Activated T-cell treated with anti-CD3 and anti-CD28 coated beads, Interleukin-2, amount 50 U/mL, for 72 hours (primary cell): ENCODE results near the gene SLC4A4. TPM values are rescaled to one million over a fixed set of nuclear protein-coding genes. Genes with fewer than 3 reads are reported as not detected.
"Not testable (repeated sequence)": the region's sequence is repeated elsewhere in the genome, so short reads cannot be mapped to it uniquely, and the experiment has no call there.

ENCODE experiments used
- ATAC-seq, 2 donors: fragments of 150-1000 bp; cut with Tn5 transposase; replicated peaks in 1 of 2; 2 replicates each; pipeline ENCODE4 v1.10.0; 2021; ENCODE audit warnings: moderate library complexity in 2 of 2, mild to moderate bottlenecking in 1 of 2
- DNase-seq, 2 donors: peaks; one replicate each; pipeline ENCODE4 v3.0.0; 2021 to 2022; ENCODE audit warnings: mixed read lengths in 1 of 2
- H3K27ac Mint-ChIP-seq: one replicate; pipeline ENCODE4 v1.8.0; 2022; ENCODE audit warnings: mild to moderate bottlenecking, moderate library complexity, mixed read lengths
- H3K27me3 Mint-ChIP-seq: one replicate; pipeline ENCODE4 v1.8.0; 2022; ENCODE audit warnings: low read depth, mixed read lengths
- H3K36me3 Mint-ChIP-seq, 2 donors: one replicate each; pipeline ENCODE4 v1.8.0; 2022; ENCODE audit warnings: mixed read lengths in 2 of 2, mild to moderate bottlenecking in 1 of 2; ENCODE audit not compliant: insufficient read depth in 2 of 2
- H3K4me1 Mint-ChIP-seq: one replicate; pipeline ENCODE4 v1.8.0; 2022; ENCODE audit warnings: low read depth, mixed read lengths
- H3K4me3 Mint-ChIP-seq, 2 donors: one replicate each; pipeline ENCODE4 v1.8.0; 2022; ENCODE audit warnings: mild to moderate bottlenecking in 2 of 2, mixed read lengths in 2 of 2, moderate library complexity in 2 of 2
- H3K9me3 Mint-ChIP-seq, 2 donors: one replicate each; pipeline ENCODE4 v1.8.0; 2022; ENCODE audit warnings: mixed read lengths in 2 of 2
- total RNA-seq, 2 donors: library from RNA; stranded (reverse); gene quantifications; one replicate each; pipeline ENCODE4 v1.2.3, GENCODE V29; 2022

The SLC4A4 gene
- total RNA-seq, 2 donors from 2014 or later = 0.26 to 0.46 TPM

DNA sequence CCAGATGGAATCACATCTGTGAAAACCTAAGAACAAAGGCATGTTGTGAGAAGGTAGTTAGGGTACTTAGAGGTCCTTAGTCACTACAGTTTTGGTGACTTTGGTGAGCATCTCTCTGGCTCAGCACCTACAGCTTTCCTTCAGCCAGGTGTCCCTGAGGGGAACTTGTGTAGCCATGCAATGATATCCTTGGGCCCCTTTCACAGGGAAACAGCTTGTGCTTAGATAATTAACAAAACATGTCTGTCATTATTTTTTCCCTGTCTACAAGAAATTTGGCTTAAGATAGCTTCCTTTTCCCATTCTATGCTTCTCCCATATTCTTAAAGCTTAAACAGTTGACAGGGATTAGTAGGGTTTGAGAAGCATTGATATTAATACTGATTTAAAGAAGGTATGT lies 63.8 kb downstream of the SLC4A4 start:
- DNase-seq (no peak), ATAC-seq (no peak)
- Mint-ChIP-seq H3K4me1 (no peaks in the 10 kb centered on the region), H3K4me3 (no peak overlapping the region), H3K36me3 (no peaks in the 10 kb centered on the region), H3K27me3 (no peaks in the 10 kb centered on the region), H3K9me3 (no peaks in the 10 kb centered on the region), H3K27ac (no peak overlapping the region)

- ATAC-seq = no peak
- DNase-seq = no peak
- H3K27me3 Mint-ChIP-seq = no peaks in the 10 kb centered on the region
- peaks cover 5 to 6% of the 10 kb centered on the region in 2 donors for H3K9me3 Mint-ChIP-seq
- H3K4me1 Mint-ChIP-seq = no peaks in the 10 kb centered on the region
- H3K36me3 Mint-ChIP-seq = peaks cover 0 to 2% of the 10 kb centered on the region in 2 donors
- H3K27ac Mint-ChIP-seq = no peak overlapping the region
- H3K4me3 Mint-ChIP-seq = no peak overlapping the region
Measured at GRCh38 chr4:71404049-71404448, 65.2 kb downstream of the SLC4A4 start.

DNA sequence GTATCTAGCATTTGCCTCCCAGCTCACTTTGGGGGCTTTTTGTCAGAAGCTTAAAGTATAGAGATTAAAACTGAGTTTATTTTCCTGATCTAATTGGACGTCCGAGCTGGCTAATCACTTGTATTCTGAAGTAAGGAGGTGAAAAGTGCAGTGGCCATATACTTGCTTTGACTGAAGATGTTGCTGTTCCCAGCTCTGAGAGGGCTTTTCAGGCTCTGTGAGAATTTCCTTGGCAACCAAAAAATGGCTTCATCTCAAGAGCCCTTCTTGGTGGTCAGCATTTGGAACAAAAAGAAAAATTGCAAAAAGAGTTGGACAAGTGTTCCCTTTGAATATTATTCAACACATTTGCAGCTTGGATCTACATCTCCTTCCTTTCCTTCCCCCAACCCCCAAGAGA lies 67.0 kb downstream of the SLC4A4 start:
- Mint-ChIP-seq H3K36me3 (peaks cover 0 to 4% of the 10 kb centered on the region in 2 donors), H3K9me3 (peaks cover 8 to 9% of the 10 kb centered on the region in 2 donors), H3K4me1 (no peaks in the 10 kb centered on the region), H3K4me3 (no peak overlapping the region), H3K27ac (no peak overlapping the region), H3K27me3 (no peaks in the 10 kb centered on the region)
- DNase-seq (no peak), ATAC-seq (no peak)

- Mint-ChIP-seq H3K4me3 (no peak overlapping the region), H3K9me3 (peaks cover 8 to 9% of the 10 kb centered on the region in 2 donors), H3K27me3 (no peaks in the 10 kb centered on the region), H3K36me3 (peaks cover 0 to 4% of the 10 kb centered on the region in 2 donors), H3K4me1 (no peaks in the 10 kb centered on the region), H3K27ac (no peak overlapping the region)
- no peak for DNase-seq
- no peak for ATAC-seq
Measured at GRCh38 chr4:71406459-71406963, 67.7 kb downstream of the SLC4A4 start.

DNA sequence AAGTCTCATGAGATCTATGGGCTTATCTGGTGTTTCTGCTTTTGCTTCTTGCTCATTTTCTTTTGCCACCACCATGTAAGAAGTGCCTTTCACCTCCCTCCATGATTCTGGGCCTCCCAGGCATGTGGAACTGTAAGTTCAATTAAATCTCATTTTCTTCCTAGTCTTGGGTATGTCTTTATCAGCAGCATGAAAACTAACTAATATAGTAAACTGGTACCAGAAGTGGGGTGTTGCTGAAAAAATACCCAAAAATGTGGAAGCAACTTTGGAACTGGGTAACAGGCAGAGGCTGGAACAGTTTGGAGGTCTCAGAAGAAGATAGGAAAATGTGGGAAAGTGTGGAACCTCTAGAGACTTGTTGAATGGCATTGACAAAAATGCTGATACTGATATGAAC lies 70.1 kb downstream of the SLC4A4 start:
- not testable (repeated sequence) for H3K27me3 Mint-ChIP-seq, DNase-seq, H3K9me3 Mint-ChIP-seq, H3K4me1 Mint-ChIP-seq, H3K36me3 Mint-ChIP-seq, H3K27ac Mint-ChIP-seq, H3K4me3 Mint-ChIP-seq, ATAC-seq

DNA sequence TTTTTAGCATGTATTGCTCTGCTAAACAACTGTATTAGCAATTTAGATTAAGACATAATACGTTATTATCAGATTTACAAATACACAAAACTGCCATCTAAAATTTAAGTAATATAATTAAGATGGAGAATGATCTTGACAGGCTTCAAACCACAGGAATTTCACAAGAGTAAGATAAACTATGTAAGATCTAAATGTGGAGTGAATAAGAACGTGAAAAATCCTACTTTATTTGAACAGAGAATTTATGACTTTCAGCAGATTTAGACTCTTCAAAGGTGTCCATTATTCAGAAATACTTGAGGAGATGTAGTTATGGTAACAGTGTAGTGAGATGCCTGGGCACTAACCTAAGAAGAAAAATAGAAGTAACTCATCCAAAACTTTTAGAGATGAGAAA lies 73.2 kb downstream of the SLC4A4 start:
- no peaks in the 10 kb centered on the region for H3K27me3 Mint-ChIP-seq
- peaks cover 8 to 9% of the 10 kb centered on the region in 2 donors for H3K9me3 Mint-ChIP-seq
- H3K27ac Mint-ChIP-seq = no peak overlapping the region
- peaks cover 0 to 4% of the 10 kb centered on the region in 2 donors for H3K36me3 Mint-ChIP-seq
- ATAC-seq (no peak), DNase-seq (no peak)
- H3K4me3 Mint-ChIP-seq = no peak overlapping the region
- no peaks in the 10 kb centered on the region for H3K4me1 Mint-ChIP-seq

GRCh38 chr4:71415491-71415890 lies 76.7 kb downstream of the SLC4A4 start:
- H3K4me3 Mint-ChIP-seq = no peak overlapping the region
- no peaks in the 10 kb centered on the region for H3K27me3 Mint-ChIP-seq
- H3K27ac Mint-ChIP-seq = no peak overlapping the region
- no peaks in the 10 kb centered on the region for H3K4me1 Mint-ChIP-seq
- peaks cover 3% of the 10 kb centered on the region in 2 donors for H3K36me3 Mint-ChIP-seq
- DNase-seq = no peak
- no peak for ATAC-seq
- H3K9me3 Mint-ChIP-seq = peaks cover 0 to 3% of the 10 kb centered on the region in 2 donors

- DNase-seq (no peak), ATAC-seq (no peak)
- no peaks in the 10 kb centered on the region for H3K27me3 Mint-ChIP-seq
- peaks cover 3 to 4% of the 10 kb centered on the region in 2 donors for H3K36me3 Mint-ChIP-seq
- H3K4me3 Mint-ChIP-seq = no peak overlapping the region
- no peak overlapping the region for H3K27ac Mint-ChIP-seq
- H3K4me1 Mint-ChIP-seq = no peaks in the 10 kb centered on the region
- H3K9me3 Mint-ChIP-seq = peaks cover 3 to 7% of the 10 kb centered on the region in 2 donors
Measured at GRCh38 chr4:71417150-71417549, 78.3 kb downstream of the SLC4A4 start.

DNA sequence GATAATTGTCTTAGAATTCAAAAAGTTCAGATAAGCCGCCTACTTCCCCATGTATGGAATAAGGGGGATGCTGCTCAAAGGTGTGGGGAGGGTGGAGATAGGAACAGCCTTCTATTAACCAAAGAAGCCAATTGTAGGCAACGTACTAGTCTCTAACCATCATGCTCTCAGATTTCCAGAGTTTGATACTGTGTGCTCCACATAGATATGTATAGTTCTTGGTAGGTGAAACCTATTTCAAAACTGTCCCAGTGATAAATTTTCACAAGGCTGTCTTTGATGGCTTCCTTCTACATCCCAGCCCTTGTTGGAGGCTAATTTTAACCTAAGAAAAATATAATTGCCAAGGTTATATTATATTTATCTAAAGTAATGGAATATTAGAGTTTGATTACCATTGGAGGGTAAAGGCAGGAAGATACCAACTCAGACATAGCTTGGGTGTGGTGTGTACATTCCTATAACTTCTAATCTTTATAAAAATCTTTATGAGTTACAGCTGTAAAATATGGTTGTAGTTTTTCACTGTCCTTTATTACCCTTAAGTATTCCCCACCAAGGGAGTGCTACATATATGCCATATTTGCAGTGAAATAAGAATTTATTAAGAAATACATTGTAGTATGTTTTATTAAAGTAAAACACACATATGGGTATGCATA lies 87.7 kb downstream of the SLC4A4 start:
- H3K4me3 Mint-ChIP-seq = no peak overlapping the region
- ATAC-seq = no peak

GRCh38 chr4:71429106-71429505 lies 90.3 kb downstream of the SLC4A4 start:
- DNase-seq = no peak
- Mint-ChIP-seq H3K36me3 (no peaks in the 10 kb centered on the region), H3K27ac (no peak overlapping the region), H3K4me1 (no peaks in the 10 kb centered on the region), H3K4me3 (no peak overlapping the region), H3K9me3 (no peaks in the 10 kb centered on the region), H3K27me3 (peaks cover 8% of the 10 kb centered on the region)
- ATAC-seq = no peak

More for the DNA sequence above, 87.7 kb downstream of the SLC4A4 start:
- no peaks in the 10 kb centered on the region for H3K36me3 Mint-ChIP-seq
- no peak for DNase-seq
- no peak overlapping the region for H3K27ac Mint-ChIP-seq
- no peaks in the 10 kb centered on the region for H3K4me1 Mint-ChIP-seq
- peaks cover 8% of the 10 kb centered on the region for H3K27me3 Mint-ChIP-seq
- H3K9me3 Mint-ChIP-seq = peaks cover under 1% of the 10 kb centered on the region in 2 donors

- Mint-ChIP-seq H3K36me3 (no peaks in the 10 kb centered on the region), H3K27me3 (peaks cover 8% of the 10 kb centered on the region), H3K4me1 (no peaks in the 10 kb centered on the region), H3K27ac (no peak overlapping the region), H3K4me3 (no peak overlapping the region), H3K9me3 (no peaks in the 10 kb centered on the region)
- DNase-seq (no peak), ATAC-seq (no peak)
Measured at GRCh38 chr4:71429962-71430361, 91.1 kb downstream of the SLC4A4 start.

DNA sequence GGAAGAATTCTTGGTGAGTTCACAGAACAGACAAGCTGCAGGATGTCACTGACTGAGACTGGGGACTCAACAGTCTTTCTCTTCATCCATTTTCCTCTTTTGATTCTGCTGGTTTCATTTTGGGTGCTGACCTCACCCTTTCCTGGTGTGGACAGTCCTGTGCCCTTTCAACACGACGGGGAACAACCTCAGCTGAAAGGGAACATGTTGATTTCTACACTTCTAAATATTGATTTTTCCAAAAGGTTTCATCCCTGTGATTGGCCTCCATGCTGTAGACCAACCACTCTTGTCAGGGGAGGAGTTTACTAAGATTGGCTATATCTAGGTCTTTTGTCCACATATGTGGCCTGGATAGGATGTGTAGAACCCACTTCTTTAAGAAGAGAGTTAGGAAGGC lies 91.8 kb downstream of the SLC4A4 start:
- Mint-ChIP-seq H3K27ac (no peak overlapping the region), H3K27me3 (peaks cover 8% of the 10 kb centered on the region), H3K4me3 (no peak overlapping the region), H3K9me3 (no peaks in the 10 kb centered on the region), H3K4me1 (no peaks in the 10 kb centered on the region), H3K36me3 (no peaks in the 10 kb centered on the region)
- ATAC-seq = no peak
- DNase-seq = no peak

- DNase-seq (no peak), ATAC-seq (no peak)
- H3K4me3 Mint-ChIP-seq = no peak overlapping the region
- no peaks in the 10 kb centered on the region for H3K36me3 Mint-ChIP-seq
- no peaks in the 10 kb centered on the region for H3K27me3 Mint-ChIP-seq
- H3K9me3 Mint-ChIP-seq = peaks cover 0 to 5% of the 10 kb centered on the region in 2 donors
- H3K4me1 Mint-ChIP-seq = no peaks in the 10 kb centered on the region
- H3K27ac Mint-ChIP-seq = no peak overlapping the region
Measured at GRCh38 chr4:71440612-71441011, 101.8 kb downstream of the SLC4A4 start.
